ENCODE results near the gene SMAD3.
"Not testable (repeated sequence)": the region's sequence is repeated elsewhere in the genome, so short reads cannot be mapped to it uniquely, and the experiment has no call there.

SMAD3 gene

GRCh38 chr15:67026610-67026967 is 38.8 kb upstream of the SMAD3 start:
- no peak for TF ChIP-seq POLR2A (IDR thresholded peaks at IDR 0.05; ENCODE audit: low read depth, low read length)
- DNase-seq (ENCODE audit: insufficient read length, low spot score) (no peak), FAIRE-seq (no peak)

DNA sequence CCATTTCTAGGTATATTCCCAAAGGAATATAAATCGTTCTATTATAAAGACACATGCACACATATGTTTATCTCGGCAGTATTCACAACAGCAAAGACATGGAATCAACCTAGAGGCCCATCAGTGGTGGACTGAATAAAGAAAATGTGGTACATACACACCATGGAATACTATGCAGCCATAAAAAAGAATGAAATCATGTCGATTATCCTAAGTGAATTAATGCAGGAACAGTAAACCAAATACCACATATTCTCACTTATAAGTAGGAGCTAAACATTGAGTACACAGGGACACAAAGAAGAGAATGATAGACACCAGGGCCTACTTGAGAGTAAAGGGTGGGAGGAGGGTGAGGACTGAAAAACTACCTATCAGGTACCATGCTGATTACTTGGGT is 37.0 kb upstream of the SMAD3 start:
- FAIRE-seq; DNase-seq (ENCODE audit: insufficient read length, low spot score): not testable (repeated sequence)

- no peak for TF ChIP-seq POLR2A (IDR thresholded peaks at IDR 0.05; ENCODE audit: low read depth, low read length)
- DNase-seq (ENCODE audit: insufficient read length, low spot score) (no peak), FAIRE-seq (no peak)
Observed at GRCh38 chr15:67030036-67030762, 35.2 kb upstream of the SMAD3 start.

- DNase-seq (ENCODE audit: insufficient read length, low spot score), result no peak
- no peak for FAIRE-seq
- TF ChIP-seq POLR2A (IDR thresholded peaks at IDR 0.05; ENCODE audit: low read depth, low read length), result no peak
Observed at GRCh38 chr15:67031331-67031730, 34.1 kb upstream of the SMAD3 start.

DNA sequence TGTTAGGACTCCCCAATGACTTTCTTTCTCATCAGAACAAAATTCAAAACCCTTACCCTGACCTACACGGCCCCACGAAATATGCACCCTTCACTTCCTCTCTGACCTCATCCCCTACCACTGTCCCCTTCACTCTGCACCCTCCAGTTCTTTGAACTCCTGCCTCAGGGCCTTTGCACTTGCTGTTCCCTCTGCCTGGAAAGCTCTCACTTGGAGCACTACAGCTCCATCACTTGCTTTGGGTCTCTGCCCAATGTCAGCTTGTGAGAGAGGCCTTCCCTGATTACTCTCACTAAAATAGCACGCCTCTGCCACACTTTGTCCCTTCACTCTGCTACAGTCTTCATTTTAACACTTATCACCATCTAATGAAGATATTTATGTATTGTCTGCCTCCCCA is 32.8 kb upstream of the SMAD3 start:
- FAIRE-seq, result no peak
- TF ChIP-seq POLR2A (IDR thresholded peaks at IDR 0.05; ENCODE audit: low read depth, low read length), result no peak
- no peak for DNase-seq (ENCODE audit: insufficient read length, low spot score)

DNA sequence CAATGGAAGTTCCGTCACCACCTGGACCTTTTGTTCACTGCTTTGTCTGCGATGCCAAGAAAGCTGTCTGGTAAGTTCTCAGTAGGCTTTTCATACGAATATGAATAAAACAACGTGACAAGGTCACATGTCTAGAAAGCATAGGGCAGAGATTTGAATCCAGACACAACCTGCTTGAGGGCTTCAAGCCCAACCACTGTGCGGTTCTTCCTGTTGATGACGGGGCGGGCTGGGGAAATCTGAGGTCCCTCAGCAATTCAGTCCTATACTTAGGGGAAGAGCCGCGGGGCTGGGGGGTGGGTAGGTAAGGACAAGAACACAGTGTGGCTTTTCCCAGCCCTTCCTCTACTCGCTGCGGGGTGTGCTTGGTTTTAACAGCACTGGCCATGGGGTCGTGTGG is 32.4 kb upstream of the SMAD3 start:
- DNase-seq (ENCODE audit: insufficient read length, low spot score) (no peak), FAIRE-seq (no peak)
- TF ChIP-seq POLR2A (IDR thresholded peaks at IDR 0.05; ENCODE audit: low read depth, low read length), result no peak

DNA sequence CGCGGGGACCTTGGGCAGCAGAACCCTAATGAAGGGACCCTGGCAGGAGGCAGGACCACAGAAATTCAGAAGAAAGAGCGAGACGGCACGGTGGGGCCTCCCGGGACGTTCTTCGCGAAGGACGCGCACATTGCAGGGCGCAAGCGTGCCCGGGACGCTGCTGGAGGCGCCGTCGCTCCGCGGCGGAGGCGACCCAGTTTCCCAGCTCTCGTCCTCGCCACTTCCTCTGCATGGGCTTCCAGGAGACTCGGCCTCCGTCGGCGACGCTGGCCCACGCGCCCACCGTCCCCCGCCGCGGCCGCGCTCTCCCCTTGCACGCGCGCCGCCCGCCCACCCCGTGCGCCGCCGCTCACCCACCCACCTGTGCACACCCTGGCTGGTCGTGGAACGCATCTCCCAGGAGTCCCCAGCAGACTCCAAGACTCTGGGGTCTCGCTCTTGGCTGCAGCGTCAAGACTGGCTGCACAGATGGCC is 31.8 kb upstream of the SMAD3 start:
- TF ChIP-seq POLR2A (IDR thresholded peaks at IDR 0.05; ENCODE audit: low read depth, low read length), result no peak
- no peak for FAIRE-seq
- DNase-seq (ENCODE audit: insufficient read length, low spot score), result no peak

- no peak for TF ChIP-seq POLR2A (IDR thresholded peaks at IDR 0.05; ENCODE audit: low read depth, low read length)
- DNase-seq (ENCODE audit: insufficient read length, low spot score) (no peak), FAIRE-seq (no peak)
Observed at GRCh38 chr15:67035886-67036285, 29.5 kb upstream of the SMAD3 start.

- FAIRE-seq (no peak), DNase-seq (ENCODE audit: insufficient read length, low spot score) (no peak)
- TF ChIP-seq POLR2A (IDR thresholded peaks at IDR 0.05; ENCODE audit: low read depth, low read length), result no peak
Observed at GRCh38 chr15:67036775-67037555, 28.4 kb upstream of the SMAD3 start.

- FAIRE-seq, result no peak
- TF ChIP-seq POLR2A (IDR thresholded peaks at IDR 0.05; ENCODE audit: low read depth, low read length), result no peak
- DNase-seq (ENCODE audit: insufficient read length, low spot score), result no peak
Observed at GRCh38 chr15:67037694-67038093, 27.7 kb upstream of the SMAD3 start.

DNA sequence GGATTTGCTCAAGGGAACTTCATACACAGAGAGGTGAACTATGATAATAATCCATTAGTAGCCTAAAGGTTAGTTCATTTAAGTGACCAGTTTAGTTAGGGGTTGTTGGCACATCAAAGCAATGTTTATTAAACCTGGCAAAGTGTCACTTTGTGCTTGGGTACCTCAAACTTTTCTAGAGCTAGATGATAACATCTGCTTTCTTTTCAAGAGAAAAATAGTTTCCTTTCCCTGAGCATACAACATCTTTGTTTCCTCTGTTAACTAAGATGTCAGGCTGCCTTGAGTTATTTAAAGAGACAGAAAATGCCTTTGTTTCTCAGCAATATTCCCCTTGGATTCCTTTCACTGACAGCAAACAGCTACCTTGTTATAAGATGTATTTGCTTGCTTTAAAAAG is 26.7 kb upstream of the SMAD3 start:
- no peak for TF ChIP-seq POLR2A (IDR thresholded peaks at IDR 0.05; ENCODE audit: low read depth, low read length)
- DNase-seq (ENCODE audit: insufficient read length, low spot score) (no peak), FAIRE-seq (no peak)

GRCh38 chr15:67039384-67040075 is 25.9 kb upstream of the SMAD3 start:
- FAIRE-seq (no peak), DNase-seq (ENCODE audit: insufficient read length, low spot score) (no peak)
- no peak for TF ChIP-seq POLR2A (IDR thresholded peaks at IDR 0.05; ENCODE audit: low read depth, low read length)

GRCh38 chr15:67040277-67040676 is 25.1 kb upstream of the SMAD3 start:
- no peak for DNase-seq (ENCODE audit: insufficient read length, low spot score)
- TF ChIP-seq POLR2A (IDR thresholded peaks at IDR 0.05; ENCODE audit: low read depth, low read length), result no peak

GRCh38 chr15:67042551-67043142 is 22.8 kb upstream of the SMAD3 start:
- TF ChIP-seq POLR2A (IDR thresholded peaks at IDR 0.05; ENCODE audit: low read depth, low read length), result no peak
- DNase-seq (ENCODE audit: insufficient read length, low spot score) (no peak), FAIRE-seq (no peak)

More at GRCh38 chr15:67040277-67040676, 25.1 kb upstream of the SMAD3 start:
- no peak for FAIRE-seq

All from H54 (cell line).